HL-60 (cell line): ENCODE measurements around the gene ANAPC5.
A peak's percentile ranks its signal among the peaks of the same experiment; 100 is the strongest.
"Not testable (repeated sequence)": the region's sequence is repeated elsewhere in the genome, so short reads cannot be mapped to it uniquely, and the experiment has no call there.

ENCODE experiments used
- DNase-seq, 2 experiments: peaks; one replicate each; pipeline ENCODE4 v3.0.0-alpha.2; 2010 to 2020; ENCODE audit warnings: low read depth in 1 of 2, low spot score in 1 of 2
- H3K27ac ChIP-seq: fragments of 250-450 bp; sonication (Bioruptor Pico); replicated peaks from 2 replicates; pipeline ENCODE4 v1.5.1; 2020; ENCODE audit warnings: mild to moderate bottlenecking, moderate library complexity
- H3K27me3 ChIP-seq: fragments of 250-450 bp; sonication (Bioruptor Pico); 2 replicates; pipeline ENCODE4 v1.5.1; 2021; ENCODE audit warnings: mild to moderate bottlenecking, moderate library complexity; ENCODE audit not compliant: insufficient read depth, poor library complexity, severe bottlenecking
- H3K4me3 ChIP-seq: replicated peaks from 2 replicates; pipeline ENCODE4 v1.5.1; 2011; ENCODE audit warnings: mild to moderate bottlenecking, control low read depth, low read length; ENCODE audit not compliant: insufficient read depth
- GABPA ChIP-seq: IDR thresholded peaks from 2 replicates; pipeline ENCODE4 v1.6.1; 2012; ENCODE audit warnings: low read depth
- POLR2AphosphoS5 ChIP-seq: IDR thresholded peaks from 2 replicates; pipeline ENCODE4 v1.6.1; 2012; ENCODE audit warnings: low read depth
- SPI1 ChIP-seq: IDR thresholded peaks from 2 replicates; pipeline ENCODE4 v1.6.1; 2012; ENCODE audit warnings: low read depth, mild to moderate bottlenecking, borderline replicate concordance
- TF ChIP-seq, protein P1 (sequence below): IDR thresholded peaks from one replicate; pipeline ENCODE4 v1.5.1; 2011; ENCODE audit warnings: low read length, control low read depth, inconsistent platforms; ENCODE audit not compliant: insufficient read depth
- TF ChIP-seq, protein P2 (sequence below): IDR thresholded peaks from 2 replicates; pipeline ENCODE4 v1.6.1; 2012; ENCODE audit warnings: low read depth; ENCODE audit not compliant: insufficient replicate concordance

The ANAPC5 gene

DNA sequence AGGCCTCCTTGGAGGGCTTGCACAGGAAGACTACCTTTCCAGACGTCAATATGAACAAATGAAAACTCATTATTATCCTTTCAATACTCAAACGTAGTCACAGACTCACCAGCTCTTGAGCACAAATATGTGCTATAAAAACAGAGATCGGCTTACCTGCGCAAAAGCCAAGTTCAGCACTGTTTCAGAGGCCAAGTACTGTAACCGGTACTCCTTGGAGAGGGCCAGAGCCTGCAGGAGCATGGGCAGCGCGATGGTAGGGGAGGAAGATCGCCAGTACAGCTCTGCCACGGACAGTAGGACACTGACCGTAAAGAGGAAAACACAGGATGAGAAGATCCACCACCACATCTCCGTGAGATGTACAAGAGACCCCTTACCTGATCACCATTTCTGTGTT is 34.1 kb downstream of the ANAPC5 start:
- Histone ChIP-seq H3K27me3 (no peaks in the 10 kb centered on the region), H3K4me3 (no peak overlapping the region), H3K27ac (no peak overlapping the region)
- DNase-seq, result no peak
- TF ChIP-seq POLR2AphosphoS5 (no peak), SPI1 (no peak), GABPA (no peak)
- TF ChIP-seq, protein P1, sequence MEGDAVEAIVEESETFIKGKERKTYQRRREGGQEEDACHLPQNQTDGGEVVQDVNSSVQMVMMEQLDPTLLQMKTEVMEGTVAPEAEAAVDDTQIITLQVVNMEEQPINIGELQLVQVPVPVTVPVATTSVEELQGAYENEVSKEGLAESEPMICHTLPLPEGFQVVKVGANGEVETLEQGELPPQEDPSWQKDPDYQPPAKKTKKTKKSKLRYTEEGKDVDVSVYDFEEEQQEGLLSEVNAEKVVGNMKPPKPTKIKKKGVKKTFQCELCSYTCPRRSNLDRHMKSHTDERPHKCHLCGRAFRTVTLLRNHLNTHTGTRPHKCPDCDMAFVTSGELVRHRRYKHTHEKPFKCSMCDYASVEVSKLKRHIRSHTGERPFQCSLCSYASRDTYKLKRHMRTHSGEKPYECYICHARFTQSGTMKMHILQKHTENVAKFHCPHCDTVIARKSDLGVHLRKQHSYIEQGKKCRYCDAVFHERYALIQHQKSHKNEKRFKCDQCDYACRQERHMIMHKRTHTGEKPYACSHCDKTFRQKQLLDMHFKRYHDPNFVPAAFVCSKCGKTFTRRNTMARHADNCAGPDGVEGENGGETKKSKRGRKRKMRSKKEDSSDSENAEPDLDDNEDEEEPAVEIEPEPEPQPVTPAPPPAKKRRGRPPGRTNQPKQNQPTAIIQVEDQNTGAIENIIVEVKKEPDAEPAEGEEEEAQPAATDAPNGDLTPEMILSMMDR, result no peak
- TF ChIP-seq, protein P2, sequence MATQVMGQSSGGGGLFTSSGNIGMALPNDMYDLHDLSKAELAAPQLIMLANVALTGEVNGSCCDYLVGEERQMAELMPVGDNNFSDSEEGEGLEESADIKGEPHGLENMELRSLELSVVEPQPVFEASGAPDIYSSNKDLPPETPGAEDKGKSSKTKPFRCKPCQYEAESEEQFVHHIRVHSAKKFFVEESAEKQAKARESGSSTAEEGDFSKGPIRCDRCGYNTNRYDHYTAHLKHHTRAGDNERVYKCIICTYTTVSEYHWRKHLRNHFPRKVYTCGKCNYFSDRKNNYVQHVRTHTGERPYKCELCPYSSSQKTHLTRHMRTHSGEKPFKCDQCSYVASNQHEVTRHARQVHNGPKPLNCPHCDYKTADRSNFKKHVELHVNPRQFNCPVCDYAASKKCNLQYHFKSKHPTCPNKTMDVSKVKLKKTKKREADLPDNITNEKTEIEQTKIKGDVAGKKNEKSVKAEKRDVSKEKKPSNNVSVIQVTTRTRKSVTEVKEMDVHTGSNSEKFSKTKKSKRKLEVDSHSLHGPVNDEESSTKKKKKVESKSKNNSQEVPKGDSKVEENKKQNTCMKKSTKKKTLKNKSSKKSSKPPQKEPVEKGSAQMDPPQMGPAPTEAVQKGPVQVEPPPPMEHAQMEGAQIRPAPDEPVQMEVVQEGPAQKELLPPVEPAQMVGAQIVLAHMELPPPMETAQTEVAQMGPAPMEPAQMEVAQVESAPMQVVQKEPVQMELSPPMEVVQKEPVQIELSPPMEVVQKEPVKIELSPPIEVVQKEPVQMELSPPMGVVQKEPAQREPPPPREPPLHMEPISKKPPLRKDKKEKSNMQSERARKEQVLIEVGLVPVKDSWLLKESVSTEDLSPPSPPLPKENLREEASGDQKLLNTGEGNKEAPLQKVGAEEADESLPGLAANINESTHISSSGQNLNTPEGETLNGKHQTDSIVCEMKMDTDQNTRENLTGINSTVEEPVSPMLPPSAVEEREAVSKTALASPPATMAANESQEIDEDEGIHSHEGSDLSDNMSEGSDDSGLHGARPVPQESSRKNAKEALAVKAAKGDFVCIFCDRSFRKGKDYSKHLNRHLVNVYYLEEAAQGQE, result no peak

DNA sequence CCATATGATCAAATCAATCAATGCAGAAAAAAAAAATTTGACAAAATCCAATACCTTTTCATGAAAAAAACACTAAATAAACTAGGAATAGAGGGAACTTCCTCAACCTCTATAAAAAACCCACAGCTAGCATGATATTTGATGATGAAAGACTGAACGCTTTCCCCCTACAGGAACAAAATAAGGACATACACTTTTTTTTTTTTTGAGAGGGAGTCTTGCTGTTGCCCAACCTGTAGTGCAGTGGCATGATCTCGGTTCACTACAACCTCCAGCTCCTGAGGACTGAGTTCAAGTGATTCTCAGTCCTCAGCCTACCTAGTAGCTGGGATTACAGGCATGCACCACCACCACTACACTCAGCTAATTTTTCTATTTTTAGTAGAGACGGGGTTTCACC is 37.8 kb downstream of the ANAPC5 start:
- peak in 1 of 2 experiments; percentile 72 for DNase-seq
- no peak for TF ChIP-seq POLR2AphosphoS5
- TF ChIP-seq SPI1, result peak; percentile 13; the same call in 1 of the 2 replicates
- H3K27me3 ChIP-seq, result no peaks in the 10 kb centered on the region
- H3K4me3 ChIP-seq, result no peak overlapping the region
- peak overlapping the region; percentile 30 for H3K27ac ChIP-seq

DNA sequence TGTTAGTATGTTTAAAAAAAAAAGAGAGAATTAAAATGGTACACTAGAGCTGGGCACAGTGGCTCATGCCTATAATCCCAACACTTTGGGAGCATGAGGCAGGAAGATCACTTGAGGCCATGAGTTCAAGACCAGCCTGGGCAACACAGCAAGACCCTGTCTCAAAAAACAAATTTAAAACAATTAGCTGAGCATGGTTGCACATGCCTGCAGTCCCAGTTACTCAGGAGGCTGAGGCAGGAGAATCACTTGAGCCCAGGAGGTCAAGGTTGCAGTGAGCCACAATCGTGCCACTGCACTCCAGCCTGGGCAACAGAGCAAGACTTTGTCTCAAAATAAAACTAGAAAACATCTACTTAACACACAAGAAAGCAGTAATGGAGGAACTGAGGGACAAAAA is 42.0 kb downstream of the ANAPC5 start:
- not testable (repeated sequence) for H3K27me3 ChIP-seq, H3K4me3 ChIP-seq, DNase-seq, H3K27ac ChIP-seq

DNA sequence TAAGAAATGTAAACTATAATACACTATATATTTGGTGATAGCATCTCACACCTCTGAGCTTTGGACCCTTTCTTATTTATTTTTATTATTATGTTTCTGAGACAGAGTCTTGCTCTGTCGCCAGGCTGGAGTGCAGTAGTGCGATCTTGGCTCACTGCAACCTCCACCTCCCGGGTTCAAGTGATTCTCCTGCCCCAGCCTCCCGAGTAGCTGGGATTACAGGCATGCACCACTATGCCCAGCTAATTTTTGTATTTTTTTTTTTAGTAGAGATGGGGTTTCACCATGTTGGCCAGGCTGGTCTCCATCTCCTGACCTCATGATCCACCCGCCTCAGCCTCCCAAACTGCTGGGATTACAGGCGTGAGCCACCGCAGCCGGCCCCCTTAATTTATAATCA is 44.8 kb downstream of the ANAPC5 start:
- H3K4me3 ChIP-seq, H3K27ac ChIP-seq, DNase-seq, H3K27me3 ChIP-seq: not testable (repeated sequence)

DNA sequence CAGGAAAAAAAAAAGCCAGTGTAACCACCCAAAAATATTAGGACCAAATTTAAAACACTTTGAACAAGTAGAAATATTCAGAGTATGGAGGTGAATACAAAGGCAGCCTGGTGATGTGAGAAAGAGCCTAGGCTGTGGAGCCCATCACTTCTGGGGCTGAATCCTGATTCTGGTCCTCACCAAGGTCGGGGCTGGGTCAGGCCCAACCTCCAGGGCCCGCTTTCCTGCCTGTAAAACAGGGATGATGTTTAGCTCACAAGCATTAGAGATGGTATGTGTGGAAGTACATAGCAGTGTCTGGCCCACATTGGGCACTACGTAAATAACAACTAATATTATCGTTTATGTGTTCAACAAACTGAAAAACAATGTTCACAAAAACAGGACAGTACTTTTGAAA is 47.9 kb downstream of the ANAPC5 start:
- H3K27me3 ChIP-seq, result no peaks in the 10 kb centered on the region
- TF ChIP-seq POLR2AphosphoS5 (no peak), SPI1 (no peak), GABPA (no peak)
- TF ChIP-seq, protein P2, result no peak
- TF ChIP-seq, protein P1, result no peak
- DNase-seq, result no peak
- H3K27ac ChIP-seq, result no peak overlapping the region
- H3K4me3 ChIP-seq, result no peak overlapping the region
